Thyroid gland (tissue), 4 donors: ENCODE results near the gene NSRP1.

Source experiments
- POLR2A ChIP-seq, 2 donors: fragments of 450-650 bp; IDR thresholded peaks; one replicate each; pipeline ENCODE4 v1.6.1; 2017; ENCODE audit warnings: antibody characterized with exemption in 2 of 2, mild to moderate bottlenecking in 2 of 2, moderate library complexity in 1 of 2
- TF ChIP-seq, protein P1 (sequence below), 6 experiments: fragments of 200-600 bp in 3 of 6; fragments of 450-650 bp in 3 of 6; sonication (generic) in 3 of 6; IDR thresholded peaks; one replicate each; pipeline ENCODE4 v1.5.1; 2016 to 2019; ENCODE audit warnings: antibody characterized with exemption in 6 of 6, mild to moderate bottlenecking in 2 of 6, inconsistent platforms in 1 of 6, moderate library complexity in 1 of 6

DNA sequence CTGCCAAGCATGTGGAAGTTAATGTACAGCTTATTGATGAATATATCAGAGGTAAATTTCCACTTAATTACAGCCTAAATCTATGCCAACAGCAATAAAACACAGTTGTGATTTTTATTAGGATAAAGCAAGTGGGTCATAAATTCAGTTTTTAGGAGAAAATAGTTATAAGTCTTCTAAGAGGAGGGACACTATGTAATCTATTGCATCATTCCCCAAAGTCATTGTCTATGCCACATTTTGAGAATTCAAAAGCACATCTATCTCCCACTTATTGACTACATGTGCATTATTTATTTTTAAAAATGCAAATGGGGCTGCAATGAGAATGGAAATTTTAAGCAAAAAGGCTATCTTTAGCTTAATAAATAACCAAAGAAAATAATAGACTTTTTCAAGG, 23.7 kb upstream of the NSRP1 start:
- TF ChIP-seq POLR2A (IDR thresholded peaks at IDR 0.05), result no peak
- TF ChIP-seq, protein P1, sequence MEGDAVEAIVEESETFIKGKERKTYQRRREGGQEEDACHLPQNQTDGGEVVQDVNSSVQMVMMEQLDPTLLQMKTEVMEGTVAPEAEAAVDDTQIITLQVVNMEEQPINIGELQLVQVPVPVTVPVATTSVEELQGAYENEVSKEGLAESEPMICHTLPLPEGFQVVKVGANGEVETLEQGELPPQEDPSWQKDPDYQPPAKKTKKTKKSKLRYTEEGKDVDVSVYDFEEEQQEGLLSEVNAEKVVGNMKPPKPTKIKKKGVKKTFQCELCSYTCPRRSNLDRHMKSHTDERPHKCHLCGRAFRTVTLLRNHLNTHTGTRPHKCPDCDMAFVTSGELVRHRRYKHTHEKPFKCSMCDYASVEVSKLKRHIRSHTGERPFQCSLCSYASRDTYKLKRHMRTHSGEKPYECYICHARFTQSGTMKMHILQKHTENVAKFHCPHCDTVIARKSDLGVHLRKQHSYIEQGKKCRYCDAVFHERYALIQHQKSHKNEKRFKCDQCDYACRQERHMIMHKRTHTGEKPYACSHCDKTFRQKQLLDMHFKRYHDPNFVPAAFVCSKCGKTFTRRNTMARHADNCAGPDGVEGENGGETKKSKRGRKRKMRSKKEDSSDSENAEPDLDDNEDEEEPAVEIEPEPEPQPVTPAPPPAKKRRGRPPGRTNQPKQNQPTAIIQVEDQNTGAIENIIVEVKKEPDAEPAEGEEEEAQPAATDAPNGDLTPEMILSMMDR (IDR thresholded peaks at IDR 0.05), result no peak
